Lower leg skin (tissue), 4 donors: Measurements from ENCODE around the gene USB1. TPM values are rescaled to one million over a fixed set of nuclear protein-coding genes. Genes with fewer than 3 reads are reported as not detected.
A peak's percentile ranks its signal among the peaks of the same experiment; 100 is the strongest.

Experiments used
- DNase-seq, 2 donors: peaks; one replicate each; pipeline ENCODE4 v3.0.0-alpha.2; 2019; ENCODE audit warnings: low spot score in 2 of 2
- H3K4me3 ChIP-seq: fragments of 200-600 bp; sonication (generic); 2 replicates; pipeline ENCODE4 v1.5.1; 2017; ENCODE audit warnings: mild to moderate bottlenecking, low read depth; ENCODE audit not compliant: poor library complexity, severe bottlenecking
- POLR2A ChIP-seq, 2 donors: fragments of 450-650 bp; IDR thresholded peaks; one replicate each; pipeline ENCODE4 v1.6.1; 2016 to 2017; ENCODE audit warnings: antibody characterized with exemption in 2 of 2, mild to moderate bottlenecking in 1 of 2, moderate library complexity in 1 of 2
- WGBS, 2 donors: methylation state at CpG; one replicate each; pipeline ENCODE4 v1.1.5; 2018; 5-methylcytosine and 5-hydroxymethylcytosine counted together
- intact Hi-C: fragments of 100-400 bp; cut with DNase I; formaldehyde crosslinking; loops from one replicate; pipeline ENCODE4 v1.15.0; 2023; ENCODE audit warnings: low total_unique reads
- total RNA-seq, 4 donors: library from RNA; depleted of rRNA; stranded (reverse); fragments of >200 nt; gene quantifications; one replicate each; pipeline ENCODE4 v1.1.0, GENCODE V29; 2016
- TF ChIP-seq, protein P1 (sequence below), 3 donors: fragments of 450-650 bp; IDR thresholded peaks; one replicate each; pipeline ENCODE4 v1.5.1; 2016; ENCODE audit warnings: antibody characterized with exemption in 3 of 3, mild to moderate bottlenecking in 3 of 3, moderate library complexity in 2 of 3

USB1 gene
- total RNA-seq, 4 donors from 2014 or later = 13.3 to 34.2 (median 23.3) TPM

- H3K4me3 ChIP-seq = no peak overlapping the region
- DNase-seq = no peak
- WGBS, 2 donors = 17 to 21% methylated on average over 18 of the region's 18 CpGs
- intact Hi-C loops = loop anchor here (10.0 kb wide), 1 partner anchor 102 kb away; the partner anchor contains the start of gene CFAP20
- TF ChIP-seq POLR2A (IDR thresholded peaks at IDR 0.05) = no peak
- TF ChIP-seq, protein P1, sequence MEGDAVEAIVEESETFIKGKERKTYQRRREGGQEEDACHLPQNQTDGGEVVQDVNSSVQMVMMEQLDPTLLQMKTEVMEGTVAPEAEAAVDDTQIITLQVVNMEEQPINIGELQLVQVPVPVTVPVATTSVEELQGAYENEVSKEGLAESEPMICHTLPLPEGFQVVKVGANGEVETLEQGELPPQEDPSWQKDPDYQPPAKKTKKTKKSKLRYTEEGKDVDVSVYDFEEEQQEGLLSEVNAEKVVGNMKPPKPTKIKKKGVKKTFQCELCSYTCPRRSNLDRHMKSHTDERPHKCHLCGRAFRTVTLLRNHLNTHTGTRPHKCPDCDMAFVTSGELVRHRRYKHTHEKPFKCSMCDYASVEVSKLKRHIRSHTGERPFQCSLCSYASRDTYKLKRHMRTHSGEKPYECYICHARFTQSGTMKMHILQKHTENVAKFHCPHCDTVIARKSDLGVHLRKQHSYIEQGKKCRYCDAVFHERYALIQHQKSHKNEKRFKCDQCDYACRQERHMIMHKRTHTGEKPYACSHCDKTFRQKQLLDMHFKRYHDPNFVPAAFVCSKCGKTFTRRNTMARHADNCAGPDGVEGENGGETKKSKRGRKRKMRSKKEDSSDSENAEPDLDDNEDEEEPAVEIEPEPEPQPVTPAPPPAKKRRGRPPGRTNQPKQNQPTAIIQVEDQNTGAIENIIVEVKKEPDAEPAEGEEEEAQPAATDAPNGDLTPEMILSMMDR (IDR thresholded peaks at IDR 0.05) = no peak
These were observed 21.6 kb downstream of the USB1 start for GRCh38 chr16:58022601-58023371.

DNA sequence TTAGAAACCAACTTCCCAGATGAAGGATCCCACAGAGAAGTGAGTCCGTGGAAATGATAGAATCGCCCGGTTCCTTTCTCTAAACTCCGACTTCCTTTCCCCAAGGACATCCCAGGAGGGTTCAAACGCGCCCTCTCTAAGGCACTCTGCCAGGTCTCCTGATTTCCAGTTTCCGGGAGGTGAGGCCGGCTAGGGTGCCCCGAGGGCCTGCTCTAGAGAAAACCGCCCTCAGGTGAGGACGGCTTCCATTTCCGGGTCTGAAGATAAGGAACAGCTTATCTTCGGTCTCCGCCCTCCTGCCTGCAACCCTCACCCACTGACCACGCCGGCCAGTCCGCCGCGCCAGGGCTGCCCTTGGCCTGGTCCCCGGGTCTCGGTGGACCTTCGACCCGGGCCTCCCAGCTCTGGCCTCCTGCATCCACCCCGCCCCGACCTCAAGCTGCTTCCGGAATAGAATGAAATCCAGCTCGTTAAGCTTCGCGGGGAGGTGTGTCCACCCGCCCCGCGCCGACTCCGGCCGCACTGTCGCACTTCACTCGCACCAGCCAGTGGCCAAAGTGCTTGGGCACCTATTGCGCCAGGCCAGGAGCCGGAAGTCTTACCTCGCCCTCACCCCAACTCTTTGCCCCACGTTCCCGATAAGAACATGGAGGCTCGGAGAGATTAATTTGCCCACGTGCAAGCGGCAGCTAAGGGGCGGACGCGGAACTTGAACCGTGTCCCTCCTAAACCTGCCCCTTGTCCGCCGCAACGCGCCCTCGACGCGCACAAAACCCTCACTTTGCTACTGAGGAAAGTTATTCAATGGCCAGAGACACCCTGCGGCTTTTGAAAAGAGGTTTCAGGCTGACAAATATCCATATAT, 23.5 kb downstream of the USB1 start:
- intact Hi-C loops = loop anchor here (10.0 kb wide), 1 partner anchor 100 kb away; the partner anchor contains the start of gene CFAP20
- peak overlapping the region; percentile 43 for H3K4me3 ChIP-seq
- WGBS, 2 donors = 7 to 10% methylated on average over 39 to 56 of the region's 57 CpGs
- no peak for TF ChIP-seq POLR2A (IDR thresholded peaks at IDR 0.05)
- TF ChIP-seq, protein P1 (IDR thresholded peaks at IDR 0.05) = peak in 1 of 3 donors; percentile 30
- no peak for DNase-seq

GRCh38 chr16:58025351-58026138, 24.3 kb downstream of the USB1 start, which contains the start of gene MMP15:
Gene MMP15 (plus strand): TSS chr16:58025754. CDS start chr16:58026351, 597 bp downstream.
- peak; percentile 48 to 94 for DNase-seq
- H3K4me3 ChIP-seq = peak within 1 kb of the TSS; percentile 43
- TF ChIP-seq, protein P1 (IDR thresholded peaks at IDR 0.05) = no peak
- TF ChIP-seq POLR2A (IDR thresholded peaks at IDR 0.05) = no peak
- intact Hi-C loops = loop anchor here (10.0 kb wide), 1 partner anchor 99 kb away; the partner anchor contains the start of gene CFAP20
- 0 to 1% methylated on average over 28 to 31 of the region's 90 CpGs for WGBS, 2 donors

- intact Hi-C loops = loop anchor here (10.0 kb wide), 1 partner anchor 99 kb away; the partner anchor contains the start of gene CFAP20
- TF ChIP-seq POLR2A (IDR thresholded peaks at IDR 0.05) = no peak
- TF ChIP-seq, protein P1 (IDR thresholded peaks at IDR 0.05) = no peak
- no peak for DNase-seq
- 0% methylated on average over 4 to 9 of the region's 65 CpGs for WGBS, 2 donors
- peak overlapping the region; percentile 43 for H3K4me3 ChIP-seq
These were observed 25.0 kb downstream of the USB1 start for GRCh38 chr16:58026139-58026704.

GRCh38 chr16:58026705-58027160, 25.5 kb downstream of the USB1 start:
- WGBS, 2 donors = 2% methylated on average over 25 to 33 of the region's 38 CpGs
- intact Hi-C loops = loop anchor here (10.0 kb wide), 1 partner anchor 98 kb away; the partner anchor contains the start of gene CFAP20
- DNase-seq = no peak
- peak overlapping the region; percentile 43 for H3K4me3 ChIP-seq
- TF ChIP-seq, protein P1 (IDR thresholded peaks at IDR 0.05) = no peak
- no peak for TF ChIP-seq POLR2A (IDR thresholded peaks at IDR 0.05)
